ENCODE measurements around the gene NCKAP5.

The NCKAP5 gene

DNA sequence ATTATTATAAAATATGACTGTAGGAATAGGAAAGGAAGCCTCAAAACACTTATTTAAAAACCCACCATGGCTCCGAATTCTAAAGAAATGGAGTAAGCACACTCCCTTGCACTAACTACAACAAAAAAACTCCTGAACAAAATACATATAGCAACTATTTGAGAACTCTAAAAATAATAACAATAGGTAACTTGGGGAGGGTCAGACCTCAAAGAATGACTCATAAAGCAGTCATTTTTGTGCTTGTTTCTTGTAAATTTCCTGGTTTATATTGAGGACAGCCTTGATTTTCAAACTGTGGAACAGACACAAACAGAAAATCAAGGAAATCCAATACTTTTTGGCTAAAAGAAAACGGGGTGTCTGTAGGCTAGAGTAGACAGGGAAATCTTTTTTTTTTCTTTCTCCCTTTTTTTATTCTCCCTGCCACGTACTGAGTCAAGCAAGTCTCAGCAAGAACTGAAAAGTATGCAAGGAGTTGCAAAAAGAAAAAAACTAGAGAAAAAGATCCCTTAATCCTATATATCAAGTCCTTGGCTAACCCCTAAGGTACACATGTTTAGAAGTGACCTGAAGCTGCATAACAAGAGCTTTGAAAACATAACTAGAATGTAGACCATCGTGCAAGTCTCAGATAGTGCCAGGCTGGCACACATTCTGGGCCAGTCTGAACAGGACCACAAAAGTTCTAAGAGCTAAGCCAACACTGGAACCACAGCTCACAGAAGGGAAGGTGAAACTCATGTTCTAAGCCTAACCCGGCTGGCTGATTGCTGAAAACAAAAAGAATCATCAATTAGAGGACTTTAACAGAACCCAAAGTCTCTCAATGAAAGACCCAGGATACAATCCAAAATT, 495.2 kb downstream of the NCKAP5 start:
- Histone ChIP-seq H3K4me1 (ENCODE audit: insufficient read depth, poor library complexity, severe bottlenecking) (no peaks in the 10 kb centered on the region), H3K36me3 (ENCODE audit: low read depth) (no peaks in the 10 kb centered on the region), H3K4me3 (ENCODE audit: severe bottlenecking) (no peak overlapping the region), H3K27ac (ENCODE audit: poor library complexity, severe bottlenecking) (no peak overlapping the region), H3K27me3 (ENCODE audit: insufficient read depth, poor library complexity, severe bottlenecking) (no peaks in the 10 kb centered on the region), H3K9me3 (ENCODE audit: severe bottlenecking) (no peaks in the 10 kb centered on the region)
- ATAC-seq (ENCODE audit: low read depth) (0 out of 3 replicates have a peak, but pooled peaks have one; percentile 31), DNase-seq (ENCODE audit: low spot score) (no peak)
- TF ChIP-seq, protein P1, sequence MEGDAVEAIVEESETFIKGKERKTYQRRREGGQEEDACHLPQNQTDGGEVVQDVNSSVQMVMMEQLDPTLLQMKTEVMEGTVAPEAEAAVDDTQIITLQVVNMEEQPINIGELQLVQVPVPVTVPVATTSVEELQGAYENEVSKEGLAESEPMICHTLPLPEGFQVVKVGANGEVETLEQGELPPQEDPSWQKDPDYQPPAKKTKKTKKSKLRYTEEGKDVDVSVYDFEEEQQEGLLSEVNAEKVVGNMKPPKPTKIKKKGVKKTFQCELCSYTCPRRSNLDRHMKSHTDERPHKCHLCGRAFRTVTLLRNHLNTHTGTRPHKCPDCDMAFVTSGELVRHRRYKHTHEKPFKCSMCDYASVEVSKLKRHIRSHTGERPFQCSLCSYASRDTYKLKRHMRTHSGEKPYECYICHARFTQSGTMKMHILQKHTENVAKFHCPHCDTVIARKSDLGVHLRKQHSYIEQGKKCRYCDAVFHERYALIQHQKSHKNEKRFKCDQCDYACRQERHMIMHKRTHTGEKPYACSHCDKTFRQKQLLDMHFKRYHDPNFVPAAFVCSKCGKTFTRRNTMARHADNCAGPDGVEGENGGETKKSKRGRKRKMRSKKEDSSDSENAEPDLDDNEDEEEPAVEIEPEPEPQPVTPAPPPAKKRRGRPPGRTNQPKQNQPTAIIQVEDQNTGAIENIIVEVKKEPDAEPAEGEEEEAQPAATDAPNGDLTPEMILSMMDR (IDR thresholded peaks at IDR 0.05; ENCODE audit: poor library complexity, severe bottlenecking) = no peak

DNA sequence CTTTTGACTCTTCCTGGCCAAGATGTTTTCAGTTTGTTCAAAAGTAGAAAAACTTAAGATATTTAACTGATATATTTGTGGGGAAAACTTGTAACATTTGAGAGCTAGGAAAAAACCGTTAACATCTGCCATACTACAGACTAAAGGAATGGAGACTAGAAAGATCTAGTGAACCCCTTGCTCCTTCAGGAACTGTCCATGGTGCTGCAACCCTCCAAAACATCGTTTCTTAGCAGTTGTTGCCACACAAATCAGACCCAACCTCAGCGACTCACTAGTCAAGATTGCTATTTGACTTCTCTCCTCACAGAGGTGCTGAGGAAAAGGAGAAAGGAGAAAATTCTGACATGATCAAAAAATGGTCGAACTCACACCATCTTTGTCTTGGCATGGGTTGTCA, 504.5 kb downstream of the NCKAP5 start:
- Histone ChIP-seq H3K36me3 (ENCODE audit: low read depth) (no peaks in the 10 kb centered on the region), H3K4me1 (ENCODE audit: insufficient read depth, poor library complexity, severe bottlenecking) (no peaks in the 10 kb centered on the region), H3K27me3 (ENCODE audit: insufficient read depth, poor library complexity, severe bottlenecking) (no peaks in the 10 kb centered on the region), H3K27ac (ENCODE audit: poor library complexity, severe bottlenecking) (no peak overlapping the region), H3K9me3 (ENCODE audit: severe bottlenecking) (no peaks in the 10 kb centered on the region), H3K4me3 (ENCODE audit: severe bottlenecking) (no peak overlapping the region)
- TF ChIP-seq, protein P1 (IDR thresholded peaks at IDR 0.05; ENCODE audit: poor library complexity, severe bottlenecking) = no peak
- ATAC-seq (ENCODE audit: low read depth) (no peak), DNase-seq (ENCODE audit: low spot score) (no peak)

GRCh38 chr2:133062931-133063665, 505.2 kb downstream of the NCKAP5 start:
- Histone ChIP-seq H3K27ac (ENCODE audit: poor library complexity, severe bottlenecking) (no peak overlapping the region), H3K4me3 (ENCODE audit: severe bottlenecking) (no peak overlapping the region), H3K27me3 (ENCODE audit: insufficient read depth, poor library complexity, severe bottlenecking) (no peaks in the 10 kb centered on the region), H3K36me3 (ENCODE audit: low read depth) (no peaks in the 10 kb centered on the region), H3K9me3 (ENCODE audit: severe bottlenecking) (no peaks in the 10 kb centered on the region), H3K4me1 (ENCODE audit: insufficient read depth, poor library complexity, severe bottlenecking) (no peaks in the 10 kb centered on the region)
- no peak for ATAC-seq (ENCODE audit: low read depth)
- no peak for DNase-seq (ENCODE audit: low spot score)
- TF ChIP-seq, protein P1 (IDR thresholded peaks at IDR 0.05; ENCODE audit: poor library complexity, severe bottlenecking) = no peak

GRCh38 chr2:133061874-133062593, 506.2 kb downstream of the NCKAP5 start:
- Histone ChIP-seq H3K27me3 (ENCODE audit: insufficient read depth, poor library complexity, severe bottlenecking) (no peaks in the 10 kb centered on the region), H3K27ac (ENCODE audit: poor library complexity, severe bottlenecking) (no peak overlapping the region), H3K4me3 (ENCODE audit: severe bottlenecking) (no peak overlapping the region), H3K4me1 (ENCODE audit: insufficient read depth, poor library complexity, severe bottlenecking) (no peaks in the 10 kb centered on the region), H3K36me3 (ENCODE audit: low read depth) (no peaks in the 10 kb centered on the region), H3K9me3 (ENCODE audit: severe bottlenecking) (no peaks in the 10 kb centered on the region)
- no peak for ATAC-seq (ENCODE audit: low read depth)
- no peak for DNase-seq (ENCODE audit: low spot score)
- TF ChIP-seq, protein P1 (IDR thresholded peaks at IDR 0.05; ENCODE audit: poor library complexity, severe bottlenecking) = no peak

All from RWPE2 (cell line).